Ishikawa (cell line): ENCODE measurements around the gene LCE6A.

Experiments
- CEBPB ChIP-seq: IDR thresholded peaks from 2 replicates; pipeline ENCODE4 v1.6.1; 2012
- EGR1 ChIP-seq: IDR thresholded peaks from 2 replicates; pipeline ENCODE4 v1.6.1; 2012
- FOXM1 ChIP-seq: IDR thresholded peaks from 2 replicates; pipeline ENCODE4 v1.6.1; 2012; ENCODE audit warnings: low read depth, borderline replicate concordance
- TCF12 ChIP-seq: IDR thresholded peaks from 2 replicates; pipeline ENCODE4 v1.6.1; 2012; ENCODE audit warnings: low read depth
- TEAD4 ChIP-seq: IDR thresholded peaks from 2 replicates; pipeline ENCODE4 v1.6.1; 2012
- ZBTB7A ChIP-seq: IDR thresholded peaks from 2 replicates; pipeline ENCODE4 v1.6.1; 2012; ENCODE audit warnings: low read depth

DNA sequence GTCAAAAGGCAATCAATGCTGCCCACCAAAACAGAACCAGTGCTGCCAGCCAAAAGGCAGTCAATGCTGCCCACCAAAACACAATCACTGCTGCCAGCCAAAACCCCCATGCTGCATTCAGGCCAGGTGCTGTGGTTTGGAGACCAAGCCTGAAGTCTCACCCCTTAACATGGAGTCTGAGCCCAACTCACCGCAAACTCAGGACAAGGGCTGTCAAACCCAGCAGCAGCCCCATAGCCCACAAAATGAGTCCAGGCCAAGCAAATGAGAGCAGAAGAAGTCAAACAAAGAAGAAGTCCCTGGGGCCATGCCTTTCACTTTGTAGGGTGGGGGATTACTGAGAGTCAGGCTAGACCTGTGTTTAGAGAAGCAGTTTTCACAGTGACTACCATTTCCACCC is 41.9 kb downstream of the LCE6A start:
- TF ChIP-seq TEAD4 = no peak
- no peak for TF ChIP-seq EGR1
- TF ChIP-seq FOXM1 = no peak
- TF ChIP-seq ZBTB7A = no peak
- no peak for TF ChIP-seq TCF12
- TF ChIP-seq CEBPB = no peak
